ENCODE results near the gene CMTM3.
"Not testable (repeated sequence)": the region's sequence is repeated elsewhere in the genome, so short reads cannot be mapped to it uniquely, and the experiment has no call there.

CMTM3 gene

GRCh38 chr16:66592814-66593213, 11.7 kb upstream of the CMTM3 start:
- Histone ChIP-seq H3K4me2 (ENCODE audit: low read length) (no peak overlapping the region), H3K79me2 (ENCODE audit: insufficient read depth, low read length) (no peaks in the 10 kb centered on the region), H2AFZ (ENCODE audit: low read length) (no peak overlapping the region), H3F3A (ENCODE audit: insufficient read depth, low read length) (no peaks in the 10 kb centered on the region), H3K9me3 (ENCODE audit: low read length) (no peaks in the 10 kb centered on the region), H3K36me3 (ENCODE audit: insufficient read depth, low read length) (no peaks in the 10 kb centered on the region), H3K4me3 (ENCODE audit: low read depth, low read length, poor library complexity, severe bottlenecking) (no peak overlapping the region), H3K9ac (ENCODE audit: low read length) (no peak overlapping the region), H3K4me1 (ENCODE audit: insufficient read depth, low read length, severe bottlenecking) (peaks cover 9% of the 10 kb centered on the region), H3K27ac (ENCODE audit: low read depth, low read length, poor library complexity, severe bottlenecking) (no peak overlapping the region), H4K20me1 (ENCODE audit: insufficient read depth, low read length) (no peaks in the 10 kb centered on the region), H3K9me2 (ENCODE audit: low read depth, low read length) (no peaks in the 10 kb centered on the region), H3K27me3 (ENCODE audit: insufficient read depth, low read length) (no peaks in the 10 kb centered on the region)
- TF ChIP-seq EZH2 (IDR thresholded peaks at IDR 0.05; ENCODE audit: borderline replicate concordance, low read length): no peak
- TF ChIP-seq, protein P1, sequence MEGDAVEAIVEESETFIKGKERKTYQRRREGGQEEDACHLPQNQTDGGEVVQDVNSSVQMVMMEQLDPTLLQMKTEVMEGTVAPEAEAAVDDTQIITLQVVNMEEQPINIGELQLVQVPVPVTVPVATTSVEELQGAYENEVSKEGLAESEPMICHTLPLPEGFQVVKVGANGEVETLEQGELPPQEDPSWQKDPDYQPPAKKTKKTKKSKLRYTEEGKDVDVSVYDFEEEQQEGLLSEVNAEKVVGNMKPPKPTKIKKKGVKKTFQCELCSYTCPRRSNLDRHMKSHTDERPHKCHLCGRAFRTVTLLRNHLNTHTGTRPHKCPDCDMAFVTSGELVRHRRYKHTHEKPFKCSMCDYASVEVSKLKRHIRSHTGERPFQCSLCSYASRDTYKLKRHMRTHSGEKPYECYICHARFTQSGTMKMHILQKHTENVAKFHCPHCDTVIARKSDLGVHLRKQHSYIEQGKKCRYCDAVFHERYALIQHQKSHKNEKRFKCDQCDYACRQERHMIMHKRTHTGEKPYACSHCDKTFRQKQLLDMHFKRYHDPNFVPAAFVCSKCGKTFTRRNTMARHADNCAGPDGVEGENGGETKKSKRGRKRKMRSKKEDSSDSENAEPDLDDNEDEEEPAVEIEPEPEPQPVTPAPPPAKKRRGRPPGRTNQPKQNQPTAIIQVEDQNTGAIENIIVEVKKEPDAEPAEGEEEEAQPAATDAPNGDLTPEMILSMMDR (IDR thresholded peaks at IDR 0.05; ENCODE audit: low read length): no peak

- peaks cover 8% of the 10 kb centered on the region for H3K4me1 ChIP-seq (ENCODE audit: insufficient read depth, low read length, severe bottlenecking)
- no peaks in the 10 kb centered on the region for H4K20me1 ChIP-seq (ENCODE audit: insufficient read depth, low read length)
- no peak overlapping the region for H3K4me2 ChIP-seq (ENCODE audit: low read length)
Measured at GRCh38 chr16:66594739-66595138, 9.8 kb upstream of the CMTM3 start.

DNA sequence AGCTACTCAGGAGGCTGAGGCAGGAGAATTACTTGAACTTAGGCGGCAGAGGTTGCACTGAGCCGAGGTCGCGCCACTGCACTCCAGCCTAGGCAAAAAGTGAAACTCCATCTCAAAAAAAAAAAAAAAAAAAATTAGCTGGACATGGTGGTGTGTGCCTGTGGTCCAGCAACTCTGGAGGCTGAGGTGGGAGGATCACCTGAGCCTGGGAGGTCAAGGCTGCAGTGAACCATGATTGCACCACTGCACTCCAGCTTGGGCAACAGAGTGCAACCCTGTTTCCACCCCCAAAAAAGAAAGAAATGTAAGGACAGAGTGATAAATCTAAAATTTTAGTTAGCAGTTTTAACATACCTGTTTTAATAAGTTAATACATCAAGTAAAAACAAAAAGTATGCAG, 7.9 kb upstream of the CMTM3 start:
- not testable (repeated sequence) for H3K79me2 ChIP-seq (ENCODE audit: insufficient read depth, low read length); H3K27me3 ChIP-seq (ENCODE audit: insufficient read depth, low read length); H3K36me3 ChIP-seq (ENCODE audit: insufficient read depth, low read length); H3K4me1 ChIP-seq (ENCODE audit: insufficient read depth, low read length, severe bottlenecking); H3K9me3 ChIP-seq (ENCODE audit: low read length); H3K4me3 ChIP-seq (ENCODE audit: low read depth, low read length, poor library complexity, severe bottlenecking); H3K4me2 ChIP-seq (ENCODE audit: low read length); H4K20me1 ChIP-seq (ENCODE audit: insufficient read depth, low read length); H3K9me2 ChIP-seq (ENCODE audit: low read depth, low read length); H3K27ac ChIP-seq (ENCODE audit: low read depth, low read length, poor library complexity, severe bottlenecking); H3K9ac ChIP-seq (ENCODE audit: low read length); H2AFZ ChIP-seq (ENCODE audit: low read length); H3F3A ChIP-seq (ENCODE audit: insufficient read depth, low read length)

More at GRCh38 chr16:66594739-66595138, 9.8 kb upstream of the CMTM3 start:
- TF ChIP-seq, protein P1 (IDR thresholded peaks at IDR 0.05; ENCODE audit: low read length): no peak
- no peak for TF ChIP-seq EZH2 (IDR thresholded peaks at IDR 0.05; ENCODE audit: borderline replicate concordance, low read length)
- Histone ChIP-seq H3K4me3 (ENCODE audit: low read depth, low read length, poor library complexity, severe bottlenecking) (no peak overlapping the region), H3K9ac (ENCODE audit: low read length) (no peak overlapping the region), H3K9me2 (ENCODE audit: low read depth, low read length) (no peaks in the 10 kb centered on the region), H3K36me3 (ENCODE audit: insufficient read depth, low read length) (no peaks in the 10 kb centered on the region), H3F3A (ENCODE audit: insufficient read depth, low read length) (no peaks in the 10 kb centered on the region), H3K27me3 (ENCODE audit: insufficient read depth, low read length) (peaks cover 4% of the 10 kb centered on the region; the same call in 1 of the 2 replicates), H3K9me3 (ENCODE audit: low read length) (no peaks in the 10 kb centered on the region), H2AFZ (ENCODE audit: low read length) (no peak overlapping the region), H3K27ac (ENCODE audit: low read depth, low read length, poor library complexity, severe bottlenecking) (no peak overlapping the region), H3K79me2 (ENCODE audit: insufficient read depth, low read length) (no peaks in the 10 kb centered on the region)

Measured in OCI-LY1 (cell line).